IMR-90 (cell line): ENCODE data around the gene RAN. TPM values are rescaled to one million over a fixed set of nuclear protein-coding genes. Genes with fewer than 3 reads are reported as not detected.
A peak's percentile ranks its signal among the peaks of the same experiment; 100 is the strongest.

ENCODE experiments used
- ATAC-seq: fragments of 200-7000 bp; cut with Tn5 transposase; 2 replicates; pipeline ENCODE4 v1.9.1; 2020; ENCODE audit warnings: low read depth, mild to moderate bottlenecking, moderate library complexity
- BruUV-seq: library from RNA; stranded (reverse); fragments of 400-500 nt; replicated peaks from 2 replicates; lab custom pipeline; 2021; lab: Mats Ljungman, UMichigan
- CTCF ChIA-PET: fragments of 300-600 bp; formaldehyde crosslinking; extraction: SDS; loops from one replicate; lab custom pipeline; 2021; ENCODE audit warnings: antibody characterized with exemption; lab: Yijun Ruan, JAX
- POLR2A ChIA-PET: fragments of 300-600 bp; sonication (Branson Sonifier 250); formaldehyde crosslinking; loops from one replicate; lab custom pipeline; 2022; ENCODE audit warnings: antibody characterized with exemption; ENCODE audit not compliant: unreplicated experiment; lab: Charles Lee
- DNase-seq: peaks from one replicate; pipeline ENCODE4 v3.0.0; 2013
- H2AFZ ChIP-seq: replicated peaks from 2 replicates; pipeline ENCODE3; 2013; ENCODE audit warnings: low read length, mild to moderate bottlenecking; ENCODE audit not compliant: poor library complexity
- H2AK5ac ChIP-seq: 2 replicates; pipeline ENCODE4 v1.6.1; 2013; ENCODE audit warnings: low read depth, low read length, inconsistent platforms
- H2AK9ac ChIP-seq: replicated peaks from 2 replicates; pipeline ENCODE3; 2013; ENCODE audit warnings: mild to moderate bottlenecking, low read depth, low read length, moderate library complexity; ENCODE audit not compliant: poor library complexity
- H2BK120ac ChIP-seq: 2 replicates; pipeline ENCODE4 v1.6.1; 2013; ENCODE audit warnings: low read depth, low read length, inconsistent platforms
- H2BK15ac ChIP-seq: 3 replicates; pipeline ENCODE4 v1.6.1; 2013; ENCODE audit warnings: low read depth, low read length, inconsistent platforms
- H2BK20ac ChIP-seq: 2 replicates; pipeline ENCODE4 v1.6.1; 2013; ENCODE audit warnings: low read depth, mild to moderate bottlenecking, inconsistent platforms, low read length, moderate library complexity
- H2BK5ac ChIP-seq: 2 replicates; pipeline ENCODE4 v1.6.1; 2013; ENCODE audit warnings: mild to moderate bottlenecking, low read depth, low read length, inconsistent platforms; ENCODE audit not compliant: poor library complexity, severe bottlenecking
- H3K14ac ChIP-seq: replicated peaks from 2 replicates; pipeline ENCODE4 v1.6.1; 2013; ENCODE audit warnings: low read depth, low read length, inconsistent platforms
- H3K18ac ChIP-seq: 2 replicates; pipeline ENCODE4 v1.6.1; 2013; ENCODE audit warnings: low read depth, low read length, control low read depth
- H3K23ac ChIP-seq: 2 replicates; pipeline ENCODE4 v1.6.1; 2013; ENCODE audit warnings: low read depth, low read length, inconsistent platforms
- H3K27ac ChIP-seq: 2 replicates; pipeline ENCODE4 v1.5.1; 2013; ENCODE audit warnings: mild to moderate bottlenecking, control low read depth, low read length; ENCODE audit not compliant: insufficient read depth
- H3K27me3 ChIP-seq: 2 replicates; pipeline ENCODE4 v1.6.1; 2013; ENCODE audit warnings: low read length; ENCODE audit not compliant: control insufficient read depth, insufficient read depth
- H3K36me3 ChIP-seq: 2 replicates; pipeline ENCODE4 v1.6.1; 2013; ENCODE audit warnings: low read length, mixed read lengths; ENCODE audit not compliant: control insufficient read depth, insufficient read depth
- H3K4ac ChIP-seq: 2 replicates; pipeline ENCODE4 v1.6.1; 2013; ENCODE audit warnings: low read depth, low read length, inconsistent platforms
- H3K4me1 ChIP-seq: 2 replicates; pipeline ENCODE4 v1.6.1; 2013; ENCODE audit warnings: low read length, mixed read lengths; ENCODE audit not compliant: control insufficient read depth, insufficient read depth
- H3K4me2 ChIP-seq: 2 replicates; pipeline ENCODE4 v1.6.1; 2013; ENCODE audit warnings: low read depth, mild to moderate bottlenecking, control low read depth, low read length, moderate library complexity
- H3K4me3 ChIP-seq: 2 replicates; pipeline ENCODE4 v1.5.1; 2013; ENCODE audit warnings: low read depth, mild to moderate bottlenecking, control low read depth, low read length, moderate library complexity; ENCODE audit not compliant: insufficient read depth
- H3K56ac ChIP-seq: 2 replicates; pipeline ENCODE4 v1.6.1; 2013; ENCODE audit warnings: low read length, inconsistent platforms; ENCODE audit not compliant: insufficient read depth; ENCODE audit errors: extremely low read depth
- H3K79me1 ChIP-seq, 2 experiments: 2 replicates each; pipeline ENCODE4 v1.6.1; 2013; ENCODE audit warnings: low read length in 2 of 2, inconsistent platforms in 1 of 2, low read depth in 1 of 2
- H3K9ac ChIP-seq: 2 replicates; pipeline ENCODE4 v1.6.1; 2013; ENCODE audit warnings: low read depth, low read length, control low read depth
- H3K9me1 ChIP-seq: 2 replicates; pipeline ENCODE4 v1.6.1; 2013; ENCODE audit warnings: low read length, inconsistent platforms; ENCODE audit not compliant: insufficient read depth
- H3K9me3 ChIP-seq: 2 replicates; pipeline ENCODE4 v1.6.1; 2013; ENCODE audit warnings: low read length; ENCODE audit not compliant: control insufficient read depth, insufficient read depth
- H4K20me1 ChIP-seq: 2 replicates; pipeline ENCODE4 v1.6.1; 2013; ENCODE audit warnings: low read length, inconsistent platforms; ENCODE audit not compliant: insufficient read depth
- H4K5ac ChIP-seq: 2 replicates; pipeline ENCODE4 v1.6.1; 2013; ENCODE audit warnings: mild to moderate bottlenecking, low read depth, low read length, control low read depth
- H4K8ac ChIP-seq, 2 experiments: 2 replicates each; pipeline ENCODE4 v1.6.1; 2013; ENCODE audit warnings: low read depth in 2 of 2, low read length in 2 of 2, control low read depth in 1 of 2, inconsistent platforms in 1 of 2
- H4K91ac ChIP-seq: 2 replicates; pipeline ENCODE4 v1.6.1; 2013; ENCODE audit warnings: low read depth, low read length, inconsistent platforms; ENCODE audit not compliant: insufficient read depth
- FOS ChIP-seq: fragments of 150-350 bp; IDR thresholded peaks from 2 replicates; pipeline ENCODE4 v1.6.1; 2016; ENCODE audit warnings: low read depth, low read length
- MAFK ChIP-seq: IDR thresholded peaks from 2 replicates; pipeline ENCODE4 v1.6.1; 2012; ENCODE audit warnings: low read depth, low read length, improper control_type of control experiment
- MXI1 ChIP-seq: IDR thresholded peaks from 2 replicates; pipeline ENCODE4 v1.6.1; 2012; ENCODE audit warnings: low read depth, mild to moderate bottlenecking, low read length, moderate library complexity, borderline replicate concordance
- POLR2A ChIP-seq: IDR thresholded peaks from 2 replicates; pipeline ENCODE4 v1.6.1; 2012; ENCODE audit warnings: mild to moderate bottlenecking, low read depth, low read length
- RAD21 ChIP-seq: IDR thresholded peaks from 2 replicates; pipeline ENCODE4 v1.6.1; 2012; ENCODE audit warnings: low read length, improper control_type of control experiment
- RCOR1 ChIP-seq: IDR thresholded peaks from 2 replicates; pipeline ENCODE4 v1.6.1; 2012; ENCODE audit warnings: mild to moderate bottlenecking, low read length, improper control_type of control experiment; ENCODE audit not compliant: insufficient replicate concordance
- SMC3 ChIP-seq: fragments of 150-350 bp; IDR thresholded peaks from 2 replicates; pipeline ENCODE4 v1.6.1; 2016; ENCODE audit warnings: low read depth, mild to moderate bottlenecking, antibody characterized with exemption, low read length, moderate library complexity
- WGBS, 2 experiments: methylation state at CpG; one replicate each; pipeline versions ENCODE4 v1.1.5 to v1.1.7; 2013; ENCODE audit warnings: missing lambda C conversion rate in 2 of 2; ENCODE audit not compliant: insufficient read length in 1 of 2; ENCODE audit errors: extremely low coverage in 2 of 2; 5-methylcytosine and 5-hydroxymethylcytosine counted together
- dilution Hi-C: fragments of 300-500 bp; cut with HindIII; formaldehyde crosslinking; loops from one replicate; pipeline ENCODE4 v1.14.3; 2018; ENCODE audit warnings: low sequenced_read_pairs; ENCODE audit not compliant: unreplicated experiment
- in situ Hi-C: fragments of 300-500 bp; cut with MboI; formaldehyde crosslinking; loops from 3 replicates; pipeline ENCODE4 v1.14.3; 2019; ENCODE audit warnings: low sequenced_read_pairs, inconsistent platforms, mixed read lengths
- intact Hi-C: fragments of 100-400 bp; cut with micrococcal nuclease; formaldehyde crosslinking; loops from 2 replicates; pipeline ENCODE4 v1.10.0; 2022
- polyA plus RNA-seq, 3 experiments: library from polyadenylated mRNA; depleted of rRNA; stranded (reverse); fragments of >200 nt; gene quantifications; 2 replicates each; pipeline ENCODE4 v1.2.3, GENCODE V29; 2012; ENCODE audit warnings: low replicate concordance in 1 of 3
- total RNA-seq: library from RNA; depleted of rRNA; stranded (reverse); fragments of >200 nt; gene quantifications from 2 replicates; pipeline ENCODE4 v1.2.3, GENCODE V29; 2012
- TF ChIP-seq, protein P1 (sequence below): fragments of 150-350 bp; IDR thresholded peaks from 2 replicates; pipeline ENCODE4 v1.6.1; 2016; ENCODE audit warnings: low read depth, mild to moderate bottlenecking, low read length, moderate library complexity, borderline replicate concordance
- TF ChIP-seq, protein P2 (sequence below): fragments of 150-350 bp; IDR thresholded peaks from 2 replicates; pipeline ENCODE4 v1.6.1; 2017; ENCODE audit warnings: mild to moderate bottlenecking, antibody characterized with exemption, low read length, low read depth

Gene RAN
- total and polyA plus RNA-seq, 2 of the 4 experiments (the other 2 are of a cell fraction), result 910 to 984 TPM

DNA sequence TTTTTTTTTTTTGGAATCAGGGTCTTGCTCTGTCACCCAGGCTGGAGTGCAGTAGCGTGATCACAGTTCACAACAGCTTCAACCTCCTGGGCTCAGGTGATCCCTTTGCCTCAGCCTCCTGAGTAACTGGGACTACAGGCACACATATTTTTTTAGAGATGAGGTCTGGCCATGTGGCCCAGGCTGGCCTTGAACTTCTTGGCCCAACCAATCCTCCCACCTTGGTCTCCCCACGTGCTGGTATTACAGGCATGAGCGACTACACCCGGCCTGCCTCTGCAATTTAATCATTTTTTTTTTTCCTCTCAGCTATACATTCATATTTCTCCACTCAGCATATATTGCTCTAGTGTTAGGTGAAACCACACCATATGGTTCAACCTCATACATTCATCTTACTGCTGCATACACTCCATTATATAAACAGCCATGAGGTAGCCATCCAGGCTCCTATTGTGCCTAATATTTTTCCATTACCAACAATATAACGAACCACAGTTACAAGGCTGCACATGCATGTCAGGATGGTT lies 39.9 kb upstream of the RAN start:
- no TSS peak for BruUV-seq
- Histone ChIP-seq H2BK15ac (no peak overlapping the region), H3K23ac (no peak overlapping the region), H3K79me1 (peaks cover 17 to 73% of the 10 kb centered on the region in 2 experiments), H2AFZ (no peak overlapping the region), H3K27ac (no peak overlapping the region), H4K8ac (no peak overlapping the region), H3K9ac (no peak overlapping the region), H2BK5ac (no peak overlapping the region), H4K91ac (no peak overlapping the region), H2AK5ac (no peak overlapping the region), H3K4me2 (no peak overlapping the region), H3K4ac (peak overlapping the region; percentile 0; the same call in 1 of the 2 replicates), H3K9me3 (no peaks in the 10 kb centered on the region), H2BK20ac (no peak overlapping the region), H2AK9ac (no peak overlapping the region), H3K36me3 (no peaks in the 10 kb centered on the region), H3K27me3 (no peaks in the 10 kb centered on the region), H3K56ac (no peak overlapping the region), H4K5ac (no peak overlapping the region), H3K14ac (no peak overlapping the region), H3K9me1 (peaks cover 30% of the 10 kb centered on the region), H3K18ac (no peak overlapping the region), H3K4me3 (no peak overlapping the region), H3K4me1 (peaks cover 27% of the 10 kb centered on the region), H2BK120ac (no peak overlapping the region), H4K20me1 (peaks cover 47% of the 10 kb centered on the region)
- TF ChIP-seq POLR2A (no peak), RAD21 (no peak), RCOR1 (no peak), FOS (no peak), SMC3 (no peak), MXI1 (no peak), MAFK (no peak)
- TF ChIP-seq, protein P1, sequence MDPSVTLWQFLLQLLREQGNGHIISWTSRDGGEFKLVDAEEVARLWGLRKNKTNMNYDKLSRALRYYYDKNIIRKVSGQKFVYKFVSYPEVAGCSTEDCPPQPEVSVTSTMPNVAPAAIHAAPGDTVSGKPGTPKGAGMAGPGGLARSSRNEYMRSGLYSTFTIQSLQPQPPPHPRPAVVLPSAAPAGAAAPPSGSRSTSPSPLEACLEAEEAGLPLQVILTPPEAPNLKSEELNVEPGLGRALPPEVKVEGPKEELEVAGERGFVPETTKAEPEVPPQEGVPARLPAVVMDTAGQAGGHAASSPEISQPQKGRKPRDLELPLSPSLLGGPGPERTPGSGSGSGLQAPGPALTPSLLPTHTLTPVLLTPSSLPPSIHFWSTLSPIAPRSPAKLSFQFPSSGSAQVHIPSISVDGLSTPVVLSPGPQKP, result no peak
- TF ChIP-seq, protein P2, sequence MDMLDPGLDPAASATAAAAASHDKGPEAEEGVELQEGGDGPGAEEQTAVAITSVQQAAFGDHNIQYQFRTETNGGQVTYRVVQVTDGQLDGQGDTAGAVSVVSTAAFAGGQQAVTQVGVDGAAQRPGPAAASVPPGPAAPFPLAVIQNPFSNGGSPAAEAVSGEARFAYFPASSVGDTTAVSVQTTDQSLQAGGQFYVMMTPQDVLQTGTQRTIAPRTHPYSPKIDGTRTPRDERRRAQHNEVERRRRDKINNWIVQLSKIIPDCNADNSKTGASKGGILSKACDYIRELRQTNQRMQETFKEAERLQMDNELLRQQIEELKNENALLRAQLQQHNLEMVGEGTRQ, result no peak
- in situ Hi-C loops (no loop called here), dilution Hi-C loops (no loop called here), intact Hi-C loops (no loop called here)
- ChIA-PET CTCF (no interaction called here), POLR2A (no interaction called here)
- no peak for DNase-seq
- ATAC-seq, result no peak
- no CpG with 5 or more reads among the region's 5 CpGs for WGBS, 2 experiments
